H9 (cell line): ENCODE results near the gene DAB1. TPM values are rescaled to one million over a fixed set of nuclear protein-coding genes. Genes with fewer than 3 reads are reported as not detected.

Experiments
- DNase-seq: peaks from one replicate; pipeline ENCODE4 v3.0.0-alpha.2; 2017
- H2AFZ ChIP-seq: one replicate; pipeline ENCODE4 v1.6.1; 2013; ENCODE audit warnings: mild to moderate bottlenecking, low read length, control low read depth, moderate library complexity
- H2AK5ac ChIP-seq: 2 replicates; pipeline ENCODE4 v1.6.1; 2013; ENCODE audit warnings: low read length, control low read depth, mixed read lengths; ENCODE audit not compliant: insufficient read length
- H2BK120ac ChIP-seq: one replicate; pipeline ENCODE4 v1.6.1; 2013; ENCODE audit warnings: low read depth, mild to moderate bottlenecking, low read length, control low read depth, inconsistent platforms; ENCODE audit not compliant: poor library complexity, severe bottlenecking
- H2BK12ac ChIP-seq: 2 replicates; pipeline ENCODE4 v1.6.1; 2013; ENCODE audit warnings: low read length, control low read depth, mixed read lengths, low read depth; ENCODE audit not compliant: insufficient read length
- H2BK15ac ChIP-seq: 2 replicates; pipeline ENCODE4 v1.6.1; 2013; ENCODE audit warnings: low read depth, low read length, control low read depth
- H2BK20ac ChIP-seq: one replicate; pipeline ENCODE4 v1.6.1; 2013; ENCODE audit warnings: low read depth, mild to moderate bottlenecking, low read length, control low read depth, inconsistent platforms; ENCODE audit not compliant: poor library complexity, severe bottlenecking
- H2BK5ac ChIP-seq: 2 replicates; pipeline ENCODE4 v1.6.1; 2013; ENCODE audit warnings: low read length, control low read depth, mixed read lengths; ENCODE audit not compliant: insufficient read length
- H3K14ac ChIP-seq: 2 replicates; pipeline ENCODE4 v1.6.1; 2013; ENCODE audit warnings: low read length, control low read depth; ENCODE audit not compliant: insufficient read depth
- H3K18ac ChIP-seq: 2 replicates; pipeline ENCODE4 v1.6.1; 2013; ENCODE audit warnings: low read depth, mild to moderate bottlenecking, mixed read lengths, low read length, control low read depth; ENCODE audit not compliant: insufficient read length
- H3K23ac ChIP-seq: 2 replicates; pipeline ENCODE4 v1.6.1; 2013; ENCODE audit warnings: low read length, control low read depth, mixed read lengths, low read depth; ENCODE audit not compliant: insufficient read length
- H3K23me2 ChIP-seq: 2 replicates; pipeline ENCODE4 v1.6.1; 2013; ENCODE audit warnings: low read depth, mild to moderate bottlenecking, mixed read lengths, low read length, control low read depth; ENCODE audit not compliant: insufficient read length, poor library complexity, severe bottlenecking
- H3K27ac ChIP-seq: 2 replicates; pipeline ENCODE4 v1.5.1; 2013; ENCODE audit warnings: low read length, control low read depth, mixed read lengths, low read depth; ENCODE audit not compliant: insufficient read length
- H3K27me3 ChIP-seq: 2 replicates; pipeline ENCODE4 v1.6.1; 2013; ENCODE audit warnings: low read length, control low read depth, inconsistent platforms; ENCODE audit not compliant: insufficient read depth
- H3K4ac ChIP-seq: 2 replicates; pipeline ENCODE4 v1.6.1; 2013; ENCODE audit warnings: low read depth, mild to moderate bottlenecking, control low read depth, inconsistent platforms, low read length, moderate library complexity
- H3K4me1 ChIP-seq: 2 replicates; pipeline ENCODE4 v1.6.1; 2013; ENCODE audit warnings: low read length, control low read depth, inconsistent platforms; ENCODE audit not compliant: insufficient read depth
- H3K4me2 ChIP-seq: 2 replicates; pipeline ENCODE4 v1.6.1; 2013; ENCODE audit warnings: low read length, control low read depth, mixed read lengths; ENCODE audit not compliant: insufficient read length, insufficient read depth
- H3K56ac ChIP-seq: 2 replicates; pipeline ENCODE4 v1.6.1; 2013; ENCODE audit warnings: low read depth, mild to moderate bottlenecking, mixed read lengths, low read length, control low read depth; ENCODE audit not compliant: insufficient read length
- H3K79me1 ChIP-seq: 2 replicates; pipeline ENCODE4 v1.6.1; 2013; ENCODE audit warnings: low read depth, mild to moderate bottlenecking, moderate library complexity, low read length, control low read depth, inconsistent platforms; ENCODE audit not compliant: insufficient read depth, poor library complexity, severe bottlenecking
- H3K79me2 ChIP-seq: 2 replicates; pipeline ENCODE4 v1.6.1; 2013; ENCODE audit warnings: low read length, control low read depth, inconsistent platforms; ENCODE audit not compliant: insufficient read depth
- H3K9ac ChIP-seq: 2 replicates; pipeline ENCODE4 v1.6.1; 2013; ENCODE audit warnings: low read length, control low read depth, mixed read lengths; ENCODE audit not compliant: insufficient read length; ENCODE audit errors: extremely low read depth
- H3K9me3 ChIP-seq: one replicate; pipeline ENCODE4 v1.6.1; 2013; ENCODE audit warnings: low read depth, low read length, inconsistent platforms; ENCODE audit not compliant: control insufficient read depth
- H3T11ph ChIP-seq: one replicate; pipeline ENCODE4 v1.6.1; 2013; ENCODE audit warnings: mild to moderate bottlenecking, low read length, control low read depth, inconsistent platforms
- H4K20me1 ChIP-seq: one replicate; pipeline ENCODE4 v1.6.1; 2013; ENCODE audit not compliant: control insufficient read depth, insufficient read length, insufficient read depth
- H4K5ac ChIP-seq: 2 replicates; pipeline ENCODE4 v1.6.1; 2013; ENCODE audit warnings: low read depth, mild to moderate bottlenecking, mixed read lengths, low read length, control low read depth; ENCODE audit not compliant: insufficient read length
- H4K8ac ChIP-seq: replicated peaks from 2 replicates; pipeline ENCODE4 v1.6.1; 2013; ENCODE audit warnings: low read length, control low read depth, mixed read lengths, low read depth; ENCODE audit not compliant: insufficient read length
- H4K91ac ChIP-seq: 2 replicates; pipeline ENCODE4 v1.6.1; 2013; ENCODE audit warnings: low read depth, mild to moderate bottlenecking, moderate library complexity, mixed read lengths, low read length, control low read depth; ENCODE audit not compliant: insufficient read length
- H3K27ac Mint-ChIP-seq, 3 experiments: 2 replicates in 2 of 3; 3 replicates in 1 of 3; pipeline ENCODE4 v1.8.0; 2020 to 2021; ENCODE audit warnings: mixed read lengths in 3 of 3, mild to moderate bottlenecking in 1 of 3, moderate library complexity in 1 of 3
- H3K27me3 Mint-ChIP-seq: 2 replicates; pipeline ENCODE4 v1.8.0; 2021; ENCODE audit warnings: low read depth, mild to moderate bottlenecking, moderate library complexity, mixed read lengths
- H3K36me3 Mint-ChIP-seq, 3 experiments: 2 replicates in 2 of 3; 3 replicates in 1 of 3; pipeline ENCODE4 v1.8.0; 2020 to 2021; ENCODE audit warnings: low read depth in 3 of 3, mixed read lengths in 3 of 3; ENCODE audit not compliant: insufficient read depth in 1 of 3
- H3K4me1 Mint-ChIP-seq, 2 experiments: 2 replicates each; pipeline ENCODE4 v1.8.0; 2020; ENCODE audit warnings: mixed read lengths in 2 of 2
- H3K4me3 Mint-ChIP-seq, 2 experiments: 2 replicates in 1 of 2; 3 replicates in 1 of 2; pipeline ENCODE4 v1.8.0; 2020 to 2021; ENCODE audit warnings: mild to moderate bottlenecking in 2 of 2, mixed read lengths in 2 of 2, moderate library complexity in 1 of 2
- H3K9me3 Mint-ChIP-seq, 2 experiments: 2 replicates in 1 of 2; 3 replicates in 1 of 2; pipeline ENCODE4 v1.8.0; 2020; ENCODE audit warnings: mild to moderate bottlenecking in 2 of 2, mixed read lengths in 2 of 2, moderate library complexity in 1 of 2
- CTCF ChIP-seq: fragments of 200-600 bp; sonication (generic); conservative IDR thresholded peaks from 3 replicates; pipeline ENCODE4 v1.8.0; 2021; ENCODE audit warnings: antibody characterized with exemption, mild to moderate bottlenecking
- WGBS: extraction: QIAGEN DNeasy Blood & Tissue Kit; methylation state at CpG from one replicate; pipeline ENCODE4 v1.1.7; 2013; ENCODE audit warnings: missing lambda C conversion rate, low lambda C conversion rate, mixed read lengths; ENCODE audit not compliant: insufficient read length; ENCODE audit errors: extremely low coverage; 5-methylcytosine and 5-hydroxymethylcytosine counted together
- total RNA-seq: library from RNA; stranded (reverse); gene quantifications from 2 replicates; pipeline ENCODE4 v1.2.1, GENCODE V29; 2021

The DAB1 gene
- total RNA-seq, 1 experiment from 2014 or later: 9.3 TPM

- H3K27me3 ChIP-seq: no peaks in the 10 kb centered on the region
- H2AFZ ChIP-seq: no peak overlapping the region
- H4K8ac ChIP-seq: no peak overlapping the region
- H2BK15ac ChIP-seq: no peak overlapping the region
- H4K91ac ChIP-seq: no peak overlapping the region
- TF ChIP-seq CTCF: no peak
- no peak overlapping the region for H3K4ac ChIP-seq
- Mint-ChIP-seq H3K4me3 (no peak overlapping the region), H3K27ac (no peak overlapping the region), H3K27me3 (no peaks in the 10 kb centered on the region), H3K4me1 (peaks cover 38 to 43% of the 10 kb centered on the region in 2 experiments), H3K36me3 (peaks cover 4 to 22% (median 12%) of the 10 kb centered on the region in 3 experiments), H3K9me3 (peaks cover 10 to 15% of the 10 kb centered on the region in 2 experiments; a peak in 4 of 5 replicates)
- H4K20me1 ChIP-seq: no peaks in the 10 kb centered on the region
- no peak overlapping the region for H3K27ac ChIP-seq
- no peak overlapping the region for H3K56ac ChIP-seq
- no peaks in the 10 kb centered on the region for H3K79me1 ChIP-seq
- H3K79me2 ChIP-seq: no peaks in the 10 kb centered on the region
- H2BK20ac ChIP-seq: no peak overlapping the region
- DNase-seq: no peak
- no peak overlapping the region for H3T11ph ChIP-seq
- H4K5ac ChIP-seq: no peak overlapping the region
- no peak overlapping the region for H3K14ac ChIP-seq
- H3K9me3 ChIP-seq: no peaks in the 10 kb centered on the region
- H3K4me1 ChIP-seq: peaks cover 8% of the 10 kb centered on the region; the same call in 1 of the 2 replicates
- H3K9ac ChIP-seq: no peak overlapping the region
- WGBS: no CpG with 5 or more reads among the region's 5 CpGs
- H3K23ac ChIP-seq: no peak overlapping the region
- no peak overlapping the region for H3K18ac ChIP-seq
- no peak overlapping the region for H3K4me2 ChIP-seq
- no peaks in the 10 kb centered on the region for H3K23me2 ChIP-seq
- H2AK5ac ChIP-seq: no peak overlapping the region
- no peak overlapping the region for H2BK12ac ChIP-seq
- no peak overlapping the region for H2BK5ac ChIP-seq
- H2BK120ac ChIP-seq: no peak overlapping the region
Observed at GRCh38 chr1:57175506-57175905, 248.4 kb downstream of the DAB1 start.
